ENCODE measurements around the gene PLEKHG5.

PLEKHG5 gene

DNA sequence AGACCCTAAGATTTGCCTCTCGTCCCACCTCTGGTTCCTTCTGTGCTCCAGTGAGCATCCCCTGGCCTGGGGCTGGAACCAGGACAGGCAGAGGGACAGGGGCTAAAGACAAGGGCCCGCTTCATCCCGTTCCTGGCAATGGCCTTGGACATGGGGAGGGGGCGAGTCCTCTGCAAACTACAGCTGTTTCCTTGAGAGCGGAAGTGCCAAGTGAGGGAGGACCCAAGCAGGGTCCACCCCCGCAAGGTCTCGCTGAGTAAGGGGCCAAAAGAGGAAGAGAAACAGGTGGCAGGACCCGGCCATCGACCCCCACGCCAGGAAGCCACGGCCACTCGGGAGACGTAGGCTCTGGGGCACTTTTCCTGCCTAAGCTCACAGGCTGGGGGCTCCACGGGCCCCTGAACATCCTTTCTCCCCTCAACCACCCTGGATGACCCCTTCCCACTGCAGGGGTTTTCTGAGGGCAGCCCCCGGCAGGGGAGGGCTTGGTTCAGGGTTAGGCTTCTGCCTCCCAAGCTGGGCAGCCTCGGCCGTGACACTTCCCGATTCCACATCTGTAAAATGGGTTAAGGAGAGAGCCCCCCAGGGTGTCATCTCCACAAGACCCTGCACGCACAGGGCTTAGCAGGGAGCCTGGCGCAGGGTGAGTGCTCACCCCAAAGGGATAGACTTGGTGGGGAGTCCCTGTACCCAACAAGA, 17.9 kb upstream of the PLEKHG5 start:
- no peak overlapping the region for H3K27ac ChIP-seq (ENCODE audit: low read length)
- H3K9ac ChIP-seq (ENCODE audit: low read length), result no peak overlapping the region
- H3K27me3 ChIP-seq (ENCODE audit: control insufficient read depth, insufficient read depth, low read length), result no peaks in the 10 kb centered on the region
- no peak overlapping the region for H3K4me3 ChIP-seq (ENCODE audit: low read length)
- no peaks in the 10 kb centered on the region for H3K36me3 ChIP-seq (ENCODE audit: control insufficient read depth, low read depth, low read length)
- no peaks in the 10 kb centered on the region for H3K4me1 ChIP-seq (ENCODE audit: control insufficient read depth, low read depth, low read length)
- no peaks in the 10 kb centered on the region for H3K9me3 ChIP-seq (ENCODE audit: control insufficient read depth, low read depth, low read length)

DNA sequence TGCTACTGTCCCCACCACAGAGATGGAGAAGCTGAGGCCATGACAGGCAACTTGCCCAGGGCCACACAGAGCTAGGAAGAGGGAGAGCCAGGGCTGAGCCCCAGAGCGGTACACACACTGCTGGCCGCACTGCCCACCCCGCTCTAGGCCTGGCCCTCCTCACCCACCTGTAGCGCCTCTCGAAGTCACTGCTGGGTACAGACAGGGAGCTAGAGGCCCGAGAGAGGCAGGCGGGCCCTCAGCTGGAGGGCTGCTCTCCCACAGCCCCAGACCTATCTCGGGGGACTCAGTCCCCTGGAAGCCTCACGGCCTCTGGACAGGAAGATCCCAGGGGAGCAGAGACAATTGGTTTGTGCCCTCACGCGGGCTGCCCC, 17.3 kb upstream of the PLEKHG5 start:
- H3K36me3 ChIP-seq (ENCODE audit: control insufficient read depth, low read depth, low read length), result no peaks in the 10 kb centered on the region
- H3K27ac ChIP-seq (ENCODE audit: low read length), result no peak overlapping the region
- no peaks in the 10 kb centered on the region for H3K9me3 ChIP-seq (ENCODE audit: control insufficient read depth, low read depth, low read length)
- no peaks in the 10 kb centered on the region for H3K27me3 ChIP-seq (ENCODE audit: control insufficient read depth, insufficient read depth, low read length)
- no peak overlapping the region for H3K4me3 ChIP-seq (ENCODE audit: low read length)
- no peak overlapping the region for H3K9ac ChIP-seq (ENCODE audit: low read length)
- H3K4me1 ChIP-seq (ENCODE audit: control insufficient read depth, low read depth, low read length), result no peaks in the 10 kb centered on the region

DNA sequence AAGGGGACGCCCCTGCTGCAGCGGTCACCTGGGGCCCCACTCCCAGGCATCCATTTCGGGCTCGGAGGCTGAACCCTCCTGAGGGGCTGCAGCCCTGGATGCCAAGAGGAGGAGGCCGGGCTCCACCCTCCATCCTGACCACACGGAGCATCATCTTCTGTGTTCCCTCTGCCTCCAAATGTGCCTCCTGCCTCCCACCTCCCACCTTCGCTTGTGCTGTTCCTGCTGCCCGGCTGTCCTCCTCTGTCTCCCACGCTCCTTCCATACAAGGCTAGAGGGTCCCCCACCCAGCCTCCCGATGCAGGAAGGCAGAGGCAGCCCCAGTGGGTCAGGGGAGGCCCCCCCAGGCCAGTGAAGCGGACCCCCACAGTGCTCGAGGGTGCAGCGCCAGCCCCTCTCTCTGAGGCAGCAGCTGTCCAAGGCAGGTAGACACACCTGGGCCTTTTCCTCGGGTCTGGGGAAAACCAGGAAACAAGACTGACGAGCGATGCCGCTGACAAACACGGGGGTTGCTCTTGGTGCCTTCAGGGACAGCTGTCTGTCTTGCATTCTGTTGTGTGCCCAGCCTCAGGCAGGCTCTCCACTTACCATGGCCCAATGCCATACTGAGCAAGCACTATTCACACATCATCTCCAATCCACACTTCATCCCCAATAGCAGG, 16.8 kb upstream of the PLEKHG5 start:
- H3K4me1 ChIP-seq (ENCODE audit: control insufficient read depth, low read depth, low read length), result no peaks in the 10 kb centered on the region
- H3K36me3 ChIP-seq (ENCODE audit: control insufficient read depth, low read depth, low read length), result no peaks in the 10 kb centered on the region
- H3K27ac ChIP-seq (ENCODE audit: low read length), result no peak overlapping the region
- no peak overlapping the region for H3K4me3 ChIP-seq (ENCODE audit: low read length)
- H3K27me3 ChIP-seq (ENCODE audit: control insufficient read depth, insufficient read depth, low read length), result no peaks in the 10 kb centered on the region
- no peaks in the 10 kb centered on the region for H3K9me3 ChIP-seq (ENCODE audit: control insufficient read depth, low read depth, low read length)
- no peak overlapping the region for H3K9ac ChIP-seq (ENCODE audit: low read length)

DNA sequence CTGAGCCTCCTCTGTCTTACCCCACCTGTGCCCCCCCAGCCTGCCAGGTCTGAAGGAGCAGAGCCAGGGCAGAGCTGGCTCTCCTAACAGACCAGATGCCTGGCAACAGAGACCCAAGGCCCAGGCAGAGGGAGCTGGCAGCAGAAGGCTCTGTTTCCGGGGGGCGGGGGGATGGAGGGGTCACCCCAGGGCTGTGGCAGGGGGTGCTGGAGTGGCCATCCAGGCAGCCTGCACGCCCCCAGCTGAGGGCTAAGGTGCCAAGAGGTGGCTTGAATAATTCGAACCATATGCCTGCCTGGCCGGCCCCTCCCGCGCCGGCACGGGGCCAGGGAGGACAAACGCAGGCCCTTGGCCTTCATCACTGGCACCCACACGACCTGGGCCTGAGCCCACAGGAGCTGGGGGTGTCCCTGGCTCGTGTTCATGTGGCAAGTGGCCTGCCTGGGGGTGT, 16.0 kb upstream of the PLEKHG5 start:
- H3K27ac ChIP-seq (ENCODE audit: low read length), result no peak overlapping the region
- no peak overlapping the region for H3K9ac ChIP-seq (ENCODE audit: low read length)
- H3K36me3 ChIP-seq (ENCODE audit: control insufficient read depth, low read depth, low read length), result no peaks in the 10 kb centered on the region
- H3K4me3 ChIP-seq (ENCODE audit: low read length), result no peak overlapping the region
- no peaks in the 10 kb centered on the region for H3K9me3 ChIP-seq (ENCODE audit: control insufficient read depth, low read depth, low read length)
- H3K4me1 ChIP-seq (ENCODE audit: control insufficient read depth, low read depth, low read length), result no peaks in the 10 kb centered on the region
- no peaks in the 10 kb centered on the region for H3K27me3 ChIP-seq (ENCODE audit: control insufficient read depth, insufficient read depth, low read length)

DNA sequence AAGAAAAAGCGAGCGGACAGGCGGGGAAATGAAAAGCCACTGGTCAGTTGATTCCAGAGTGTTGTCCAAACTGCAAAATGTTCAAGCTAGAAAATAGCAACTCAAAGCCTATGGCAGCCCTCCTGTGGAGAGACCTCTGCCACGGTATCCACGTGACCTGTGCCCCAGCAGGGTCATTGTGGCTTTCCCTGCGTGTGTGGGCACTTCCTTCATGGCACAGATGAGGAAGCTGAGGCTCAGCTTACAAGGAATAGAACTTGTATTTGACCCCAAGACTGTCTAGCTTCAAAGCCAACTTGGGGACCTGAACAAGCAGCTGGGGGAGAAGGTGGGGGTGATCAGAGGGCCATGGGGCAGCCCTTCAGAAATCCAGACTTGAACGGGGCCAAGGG, 15.6 kb upstream of the PLEKHG5 start:
- H3K36me3 ChIP-seq (ENCODE audit: control insufficient read depth, low read depth, low read length), result no peaks in the 10 kb centered on the region
- H3K4me3 ChIP-seq (ENCODE audit: low read length), result no peak overlapping the region
- no peaks in the 10 kb centered on the region for H3K4me1 ChIP-seq (ENCODE audit: control insufficient read depth, low read depth, low read length)
- no peak overlapping the region for H3K27ac ChIP-seq (ENCODE audit: low read length)
- no peaks in the 10 kb centered on the region for H3K9me3 ChIP-seq (ENCODE audit: control insufficient read depth, low read depth, low read length)
- H3K27me3 ChIP-seq (ENCODE audit: control insufficient read depth, insufficient read depth, low read length), result no peaks in the 10 kb centered on the region
- no peak overlapping the region for H3K9ac ChIP-seq (ENCODE audit: low read length)

DNA sequence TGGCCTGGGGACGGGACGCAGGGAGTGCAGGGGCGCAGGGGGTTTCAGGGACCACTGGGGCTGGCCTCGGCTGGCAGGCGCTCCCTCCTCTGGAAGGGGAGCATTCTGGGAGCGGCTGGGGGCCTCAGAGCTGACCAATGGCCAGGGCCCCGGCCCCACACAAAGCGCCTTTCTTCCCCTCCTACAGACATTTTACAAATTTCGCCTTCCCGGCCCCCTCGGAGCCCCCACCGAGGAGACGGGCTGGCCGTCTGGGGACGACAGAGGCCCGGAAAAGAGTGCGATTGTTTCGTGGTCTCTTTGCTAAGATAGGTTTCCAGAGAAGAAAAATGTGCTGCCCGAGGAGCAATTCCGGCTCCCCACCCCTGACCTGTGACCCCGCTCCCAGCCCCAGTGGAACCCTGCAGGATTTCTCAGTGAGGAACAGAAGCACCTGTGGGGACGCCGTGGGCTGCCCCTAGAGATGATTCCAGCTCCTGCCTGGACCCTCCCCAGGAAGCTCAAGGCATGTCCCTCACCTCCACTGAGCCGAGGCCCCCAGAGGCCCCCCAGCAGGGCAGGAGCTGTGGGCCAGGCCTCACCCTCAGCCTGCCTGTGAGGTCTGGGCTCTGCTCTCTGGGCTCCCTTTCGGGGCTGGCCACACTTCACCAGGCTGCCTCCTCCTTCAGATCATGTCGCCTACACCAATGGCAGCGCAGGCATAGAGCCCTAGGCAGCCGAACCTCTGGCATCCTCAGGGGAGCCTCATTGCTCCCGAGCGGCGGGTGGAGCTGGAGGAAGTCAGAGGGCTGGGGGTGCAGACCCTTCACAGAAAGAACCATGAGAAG, 15.0 kb upstream of the PLEKHG5 start:
- Histone ChIP-seq H3K4me3 (ENCODE audit: low read length) (no peak overlapping the region), H3K9ac (ENCODE audit: low read length) (no peak overlapping the region), H3K27me3 (ENCODE audit: control insufficient read depth, insufficient read depth, low read length) (no peaks in the 10 kb centered on the region), H3K9me3 (ENCODE audit: control insufficient read depth, low read depth, low read length) (no peaks in the 10 kb centered on the region), H3K27ac (ENCODE audit: low read length) (no peak overlapping the region), H3K36me3 (ENCODE audit: control insufficient read depth, low read depth, low read length) (no peaks in the 10 kb centered on the region), H3K4me1 (ENCODE audit: control insufficient read depth, low read depth, low read length) (no peaks in the 10 kb centered on the region)

DNA sequence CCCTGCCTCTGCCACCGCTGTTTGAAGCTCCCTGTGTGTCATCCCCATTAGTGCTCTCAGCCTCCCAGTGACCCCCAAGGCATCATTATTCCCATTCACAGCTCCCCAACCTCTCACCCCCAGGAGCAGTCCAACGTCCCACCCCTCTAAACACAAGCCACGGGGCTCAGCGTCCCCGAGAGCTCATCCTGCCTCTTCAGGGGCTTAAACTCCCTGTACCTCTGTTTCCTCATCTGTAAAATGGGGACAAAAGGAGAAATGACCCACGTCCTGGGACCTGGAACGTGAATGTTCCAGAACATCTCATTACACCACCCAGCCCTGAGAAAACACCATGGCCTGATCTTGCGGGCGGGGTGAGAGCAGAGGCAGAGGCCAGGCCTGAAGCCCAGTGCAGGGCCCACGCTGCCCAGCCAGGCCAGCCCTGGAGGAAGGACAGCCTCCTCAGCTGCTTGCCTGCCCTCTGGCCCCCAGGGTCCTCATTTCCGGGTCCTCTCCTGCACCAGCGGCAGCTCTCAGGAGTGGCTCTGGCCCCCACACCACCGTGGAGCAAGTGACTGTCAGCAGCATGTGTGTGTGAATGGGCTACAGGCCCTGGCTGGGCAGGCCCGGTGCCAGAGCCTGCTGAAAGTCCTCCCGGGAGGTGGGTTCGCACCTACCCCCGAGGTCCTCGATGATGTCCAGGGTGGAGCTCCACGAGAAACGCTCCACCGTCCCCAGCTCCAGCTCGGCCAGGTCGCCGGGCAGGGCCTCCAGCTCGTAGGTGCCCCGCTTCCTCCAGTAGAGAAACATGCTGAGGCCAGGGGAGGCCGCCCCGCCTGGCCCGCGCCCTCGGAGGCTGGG, 14.1 kb upstream of the PLEKHG5 start:
- H3K4me3 ChIP-seq (ENCODE audit: low read length), result no peak overlapping the region
- no peaks in the 10 kb centered on the region for H3K27me3 ChIP-seq (ENCODE audit: control insufficient read depth, insufficient read depth, low read length)
- H3K36me3 ChIP-seq (ENCODE audit: control insufficient read depth, low read depth, low read length), result no peaks in the 10 kb centered on the region
- no peak overlapping the region for H3K27ac ChIP-seq (ENCODE audit: low read length)
- H3K4me1 ChIP-seq (ENCODE audit: control insufficient read depth, low read depth, low read length), result no peaks in the 10 kb centered on the region
- no peaks in the 10 kb centered on the region for H3K9me3 ChIP-seq (ENCODE audit: control insufficient read depth, low read depth, low read length)
- no peak overlapping the region for H3K9ac ChIP-seq (ENCODE audit: low read length)

DNA sequence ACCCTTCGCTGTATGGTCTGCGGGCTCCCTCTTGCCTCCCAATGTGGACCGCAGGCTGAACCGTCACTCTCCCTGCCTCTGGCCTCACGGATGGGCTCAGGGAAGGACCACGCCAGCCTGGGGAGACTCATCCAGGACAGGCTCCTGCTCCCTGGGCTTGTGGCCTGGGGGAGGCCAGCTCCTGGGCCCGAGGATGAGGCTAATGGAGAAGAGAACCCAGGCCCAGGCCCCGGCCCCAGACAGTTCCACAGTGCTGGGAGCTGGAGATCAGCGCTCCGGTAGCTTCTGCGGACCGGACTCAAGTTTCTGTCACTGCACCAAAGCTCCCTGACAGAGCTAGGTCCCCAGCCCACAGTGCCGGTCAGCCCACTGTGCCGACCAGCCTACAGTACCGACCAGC, 13.4 kb upstream of the PLEKHG5 start:
- Histone ChIP-seq H3K4me3 (ENCODE audit: low read length) (no peak overlapping the region), H3K27ac (ENCODE audit: low read length) (no peak overlapping the region), H3K4me1 (ENCODE audit: control insufficient read depth, low read depth, low read length) (no peaks in the 10 kb centered on the region), H3K36me3 (ENCODE audit: control insufficient read depth, low read depth, low read length) (no peaks in the 10 kb centered on the region), H3K9me3 (ENCODE audit: control insufficient read depth, low read depth, low read length) (no peaks in the 10 kb centered on the region), H3K9ac (ENCODE audit: low read length) (no peak overlapping the region), H3K27me3 (ENCODE audit: control insufficient read depth, insufficient read depth, low read length) (no peaks in the 10 kb centered on the region)

DNA sequence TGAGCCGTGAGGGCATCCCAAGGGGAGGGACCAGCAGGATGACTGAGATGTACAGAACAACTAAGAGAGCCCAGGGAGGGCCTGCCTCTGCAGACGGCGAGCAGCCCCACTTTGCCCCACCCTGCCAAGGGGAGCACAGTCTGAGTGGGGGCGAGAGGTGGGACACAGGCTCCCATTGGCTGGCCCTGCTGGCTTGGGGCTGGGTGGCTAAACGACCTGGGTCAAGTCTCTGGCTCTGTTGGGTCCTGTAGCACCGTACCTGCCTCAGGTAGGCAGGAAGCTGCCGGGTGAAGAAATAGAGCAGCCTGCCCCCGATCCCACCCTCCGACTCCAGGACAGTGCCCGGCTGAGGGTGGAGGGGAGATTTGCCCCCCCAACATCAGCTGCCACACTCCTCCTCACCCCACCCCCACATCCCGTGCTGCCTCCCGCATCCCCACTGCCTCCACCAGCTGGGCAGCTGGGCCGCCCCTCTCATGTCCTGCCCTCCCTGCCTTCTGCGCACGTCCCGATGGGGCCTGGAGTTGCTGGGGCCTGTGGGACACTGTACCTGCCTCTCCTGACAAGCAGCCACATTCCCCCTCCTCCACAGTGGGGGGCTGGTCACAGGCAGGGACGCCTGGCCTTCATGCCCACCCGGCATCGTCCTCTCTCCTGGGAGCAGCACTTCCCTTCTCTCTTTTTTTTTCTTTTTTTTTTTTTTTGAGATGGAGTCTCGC, 12.6 kb upstream of the PLEKHG5 start:
- H3K9me3 ChIP-seq (ENCODE audit: control insufficient read depth, low read depth, low read length), result no peaks in the 10 kb centered on the region
- H3K4me1 ChIP-seq (ENCODE audit: control insufficient read depth, low read depth, low read length), result no peaks in the 10 kb centered on the region
- no peak overlapping the region for H3K4me3 ChIP-seq (ENCODE audit: low read length)
- no peaks in the 10 kb centered on the region for H3K36me3 ChIP-seq (ENCODE audit: control insufficient read depth, low read depth, low read length)
- H3K27me3 ChIP-seq (ENCODE audit: control insufficient read depth, insufficient read depth, low read length), result no peaks in the 10 kb centered on the region
- H3K9ac ChIP-seq (ENCODE audit: low read length), result no peak overlapping the region
- no peak overlapping the region for H3K27ac ChIP-seq (ENCODE audit: low read length)

DNA sequence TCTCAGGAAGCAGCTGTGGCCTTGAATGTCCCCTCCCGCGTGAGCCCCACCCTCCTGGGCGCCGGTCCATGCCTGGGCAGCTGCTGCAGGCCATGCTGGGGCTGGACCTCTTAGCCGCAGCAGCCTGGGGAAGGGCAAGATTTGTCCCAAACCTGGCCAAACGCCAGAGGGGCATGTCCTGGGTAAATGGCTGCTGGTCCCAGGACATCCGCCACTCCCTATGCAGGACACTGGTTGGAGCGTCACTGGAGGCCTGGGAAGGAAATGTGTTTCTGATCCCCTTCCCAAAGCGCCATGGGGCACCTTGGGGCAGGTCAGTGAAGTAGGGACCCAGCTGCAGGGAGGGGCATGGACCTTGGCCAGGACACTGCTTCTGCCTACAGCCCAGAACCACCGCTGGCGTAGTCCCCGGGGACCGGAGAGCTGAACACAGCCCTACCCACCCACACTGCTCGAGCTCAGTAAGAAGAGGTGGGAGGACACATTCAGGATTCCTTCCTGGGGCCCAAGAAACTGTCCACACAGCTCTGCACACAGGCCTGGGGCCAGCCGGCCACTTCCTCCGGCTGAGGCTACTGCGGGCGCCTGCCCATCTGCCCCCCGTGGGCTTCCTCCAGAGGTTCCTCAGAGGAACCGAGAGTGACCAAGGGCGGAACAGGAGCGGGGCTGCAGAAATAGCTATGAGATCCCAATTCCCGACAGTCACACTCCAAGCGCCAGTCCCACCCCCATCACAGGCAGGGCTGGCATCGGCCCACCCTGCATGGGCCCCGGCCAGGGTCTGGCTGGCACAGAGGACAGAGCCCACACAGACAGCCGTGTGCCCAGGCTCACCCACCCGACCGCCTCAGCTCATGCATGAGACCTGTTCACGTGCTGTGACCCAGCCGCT, 10.8 kb upstream of the PLEKHG5 start:
- H3K9me3 ChIP-seq (ENCODE audit: control insufficient read depth, low read depth, low read length), result no peaks in the 10 kb centered on the region
- no peaks in the 10 kb centered on the region for H3K36me3 ChIP-seq (ENCODE audit: control insufficient read depth, low read depth, low read length)
- H3K4me1 ChIP-seq (ENCODE audit: control insufficient read depth, low read depth, low read length), result no peaks in the 10 kb centered on the region
- H3K27me3 ChIP-seq (ENCODE audit: control insufficient read depth, insufficient read depth, low read length), result peaks cover 9% of the 10 kb centered on the region
- no peak overlapping the region for H3K27ac ChIP-seq (ENCODE audit: low read length)
- no peak overlapping the region for H3K4me3 ChIP-seq (ENCODE audit: low read length)
- H3K9ac ChIP-seq (ENCODE audit: low read length), result no peak overlapping the region

All from iPS-18a (cell line).